Natural killer cell (primary cell): ENCODE measurements around the gene FAT3. TPM values are rescaled to one million over a fixed set of nuclear protein-coding genes. Genes with fewer than 3 reads are reported as not detected.

Experiments used
- ATAC-seq, 3 donors: fragments of 150-1000 bp in 2 of 3; fragments of 200-7000 bp in 1 of 3; cut with Tn5 transposase; 1 replicate in 1 of 3; 2 replicates in 2 of 3; pipeline ENCODE4 v1.10.0; 2021; ENCODE audit warnings: mild to moderate bottlenecking in 2 of 3, moderate library complexity in 2 of 3
- DNase-seq, 2 donors: peaks; one replicate each; pipeline versions ENCODE4 v3.0.0 to v3.0.0-alpha.2; 2013 to 2021; ENCODE audit warnings: mixed read lengths in 1 of 2
- H3K27ac ChIP-seq: one replicate; pipeline ENCODE4 v1.5.1; 2013; ENCODE audit warnings: mild to moderate bottlenecking, low read length
- H3K27me3 ChIP-seq: one replicate; pipeline ENCODE4 v1.6.1; 2013; ENCODE audit warnings: low read length; ENCODE audit not compliant: control insufficient read depth, insufficient read depth
- H3K36me3 ChIP-seq: one replicate; pipeline ENCODE4 v1.6.1; 2013; ENCODE audit warnings: low read length; ENCODE audit not compliant: control insufficient read depth, insufficient read depth
- H3K4me1 ChIP-seq: one replicate; pipeline ENCODE4 v1.6.1; 2013; ENCODE audit warnings: low read length; ENCODE audit not compliant: control insufficient read depth, insufficient read depth
- H3K4me3 ChIP-seq: one replicate; pipeline ENCODE4 v1.5.1; 2013; ENCODE audit warnings: low read length
- H3K9me3 ChIP-seq: one replicate; pipeline ENCODE4 v1.6.1; 2013; ENCODE audit warnings: low read length; ENCODE audit not compliant: control insufficient read depth, insufficient read depth
- H3K27ac Mint-ChIP-seq, 2 donors: one replicate each; pipeline ENCODE4 v1.8.0; 2022; ENCODE audit warnings: mild to moderate bottlenecking in 2 of 2, mixed read lengths in 2 of 2, moderate library complexity in 1 of 2
- H3K27me3 Mint-ChIP-seq, 2 donors: one replicate each; pipeline ENCODE4 v1.8.0; 2022; ENCODE audit warnings: low read depth in 2 of 2, mixed read lengths in 2 of 2
- H3K36me3 Mint-ChIP-seq: one replicate; pipeline ENCODE4 v1.8.0; 2022; ENCODE audit warnings: mixed read lengths
- H3K4me1 Mint-ChIP-seq, 2 donors: one replicate each; pipeline ENCODE4 v1.8.0; 2022; ENCODE audit warnings: mixed read lengths in 2 of 2
- H3K4me3 Mint-ChIP-seq: one replicate; pipeline ENCODE4 v1.8.0; 2022; ENCODE audit warnings: mild to moderate bottlenecking, moderate library complexity, mixed read lengths
- H3K9me3 Mint-ChIP-seq, 2 donors: one replicate each; pipeline ENCODE4 v1.8.0; 2022; ENCODE audit warnings: mixed read lengths in 2 of 2
- WGBS: methylation state at CpG from one replicate; pipeline ENCODE4 v1.1.7; 2013; ENCODE audit warnings: missing lambda C conversion rate; ENCODE audit not compliant: insufficient coverage; 5-methylcytosine and 5-hydroxymethylcytosine counted together
- intact Hi-C: fragments of 100-400 bp; cut with micrococcal nuclease; formaldehyde crosslinking; loops from one replicate; pipeline ENCODE4 v1.14.2; 2022
- total RNA-seq, 4 donors: library from RNA; stranded (reverse); fragments of 120-200 nt in 1 of 4; gene quantifications; one replicate each; pipeline versions ENCODE4 v1.2.3 to v1.2.4, GENCODE V29; 2013 to 2022
- TF ChIP-seq, protein P1 (sequence below): fragments of 200-600 bp; IDR thresholded peaks from one replicate; pipeline ENCODE4 v1.8.0; 2022; ENCODE audit warnings: antibody characterized with exemption

The FAT3 gene
- total RNA-seq, 3 donors from 2014 or later (not counting 1 experiment from before 2014, with no cell fraction given) = not detected

DNA sequence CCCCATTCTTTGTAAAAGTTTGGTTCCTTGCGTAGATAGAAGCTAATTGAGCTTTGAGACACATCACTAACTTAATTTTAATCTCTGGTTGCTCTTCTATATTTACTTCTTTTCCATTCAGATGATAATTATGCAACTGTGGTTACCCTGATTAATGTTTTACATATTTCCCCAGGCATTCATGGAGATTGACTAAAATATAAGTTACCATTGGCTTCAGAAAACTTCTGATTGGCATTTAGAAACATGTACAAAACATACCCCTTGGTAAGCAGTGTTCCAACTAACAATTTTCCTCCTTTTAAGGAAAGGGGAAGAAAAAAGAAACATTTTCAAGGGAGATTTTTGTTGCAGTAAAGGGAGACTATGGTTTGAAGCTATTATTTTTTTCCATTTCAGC is 43.9 kb downstream of the FAT3 start:
- no peaks in the 10 kb centered on the region for H3K27me3 Mint-ChIP-seq
- no peaks in the 10 kb centered on the region for H3K36me3 Mint-ChIP-seq
- 60% methylated on average over 1 of the region's 1 CpG for WGBS
- Histone ChIP-seq H3K4me1 (no peaks in the 10 kb centered on the region), H3K36me3 (no peaks in the 10 kb centered on the region), H3K9me3 (no peaks in the 10 kb centered on the region), H3K4me3 (no peak overlapping the region), H3K27me3 (no peaks in the 10 kb centered on the region), H3K27ac (no peak overlapping the region)
- peaks cover 6 to 18% of the 10 kb centered on the region in 2 donors for H3K9me3 Mint-ChIP-seq
- DNase-seq = no peak
- H3K4me1 Mint-ChIP-seq = no peaks in the 10 kb centered on the region
- TF ChIP-seq, protein P1, sequence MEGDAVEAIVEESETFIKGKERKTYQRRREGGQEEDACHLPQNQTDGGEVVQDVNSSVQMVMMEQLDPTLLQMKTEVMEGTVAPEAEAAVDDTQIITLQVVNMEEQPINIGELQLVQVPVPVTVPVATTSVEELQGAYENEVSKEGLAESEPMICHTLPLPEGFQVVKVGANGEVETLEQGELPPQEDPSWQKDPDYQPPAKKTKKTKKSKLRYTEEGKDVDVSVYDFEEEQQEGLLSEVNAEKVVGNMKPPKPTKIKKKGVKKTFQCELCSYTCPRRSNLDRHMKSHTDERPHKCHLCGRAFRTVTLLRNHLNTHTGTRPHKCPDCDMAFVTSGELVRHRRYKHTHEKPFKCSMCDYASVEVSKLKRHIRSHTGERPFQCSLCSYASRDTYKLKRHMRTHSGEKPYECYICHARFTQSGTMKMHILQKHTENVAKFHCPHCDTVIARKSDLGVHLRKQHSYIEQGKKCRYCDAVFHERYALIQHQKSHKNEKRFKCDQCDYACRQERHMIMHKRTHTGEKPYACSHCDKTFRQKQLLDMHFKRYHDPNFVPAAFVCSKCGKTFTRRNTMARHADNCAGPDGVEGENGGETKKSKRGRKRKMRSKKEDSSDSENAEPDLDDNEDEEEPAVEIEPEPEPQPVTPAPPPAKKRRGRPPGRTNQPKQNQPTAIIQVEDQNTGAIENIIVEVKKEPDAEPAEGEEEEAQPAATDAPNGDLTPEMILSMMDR = no peak
- no peak overlapping the region for H3K27ac Mint-ChIP-seq
- intact Hi-C loops = no loop called here
- no peak overlapping the region for H3K4me3 Mint-ChIP-seq
- no peak for ATAC-seq

DNA sequence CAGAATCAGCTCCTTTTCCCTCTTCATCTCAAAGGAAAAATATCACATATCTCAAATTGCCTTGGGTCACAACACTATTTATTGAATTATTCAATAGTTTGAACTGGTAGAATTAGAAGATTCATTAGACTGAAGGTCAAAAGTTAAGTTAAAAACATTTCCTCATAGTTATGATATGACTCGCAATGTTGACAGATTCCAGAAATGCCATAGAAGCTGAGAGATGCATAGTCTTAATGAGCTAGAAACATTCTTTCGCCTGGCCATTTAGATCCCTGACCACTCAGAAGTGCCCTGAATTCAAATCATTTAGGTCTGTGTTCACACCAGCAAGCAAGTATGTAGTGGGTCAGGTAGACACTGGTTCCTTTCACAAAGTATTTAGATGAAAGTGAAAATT is 44.4 kb downstream of the FAT3 start:
- peaks cover 6 to 18% of the 10 kb centered on the region in 2 donors for H3K9me3 Mint-ChIP-seq
- 86% methylated on average over 2 of the region's 2 CpGs for WGBS
- Histone ChIP-seq H3K4me1 (no peaks in the 10 kb centered on the region), H3K27me3 (no peaks in the 10 kb centered on the region), H3K9me3 (no peaks in the 10 kb centered on the region), H3K27ac (no peak overlapping the region), H3K4me3 (no peak overlapping the region), H3K36me3 (no peaks in the 10 kb centered on the region)
- ATAC-seq (no peak), DNase-seq (no peak)
- TF ChIP-seq, protein P1 = no peak
- H3K4me1 Mint-ChIP-seq = no peaks in the 10 kb centered on the region
- no peak overlapping the region for H3K4me3 Mint-ChIP-seq
- H3K27ac Mint-ChIP-seq = no peak overlapping the region
- no peaks in the 10 kb centered on the region for H3K36me3 Mint-ChIP-seq
- no peaks in the 10 kb centered on the region for H3K27me3 Mint-ChIP-seq
- intact Hi-C loops = no loop called here

DNA sequence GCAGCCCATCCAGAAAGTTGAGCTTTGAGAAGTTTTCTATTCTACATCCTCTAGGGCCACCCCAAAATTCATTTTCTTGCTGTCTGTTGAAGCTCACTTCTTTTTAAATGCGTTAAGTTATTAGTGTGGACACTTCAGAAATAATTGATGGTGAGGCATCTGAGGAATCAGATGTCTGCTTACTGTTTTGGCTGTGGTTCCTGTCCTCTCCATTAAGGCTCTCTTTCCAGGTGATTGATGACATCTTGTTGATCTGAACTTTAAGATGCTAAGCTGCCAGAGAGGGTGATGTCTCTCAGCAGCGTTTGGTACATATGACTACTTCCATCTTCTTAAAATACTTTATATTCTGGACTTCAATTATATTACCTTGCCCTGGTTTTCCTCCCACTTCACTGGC is 45.2 kb downstream of the FAT3 start:
- Histone ChIP-seq H3K27me3 (no peaks in the 10 kb centered on the region), H3K27ac (no peak overlapping the region), H3K4me1 (no peaks in the 10 kb centered on the region), H3K36me3 (no peaks in the 10 kb centered on the region), H3K9me3 (no peaks in the 10 kb centered on the region), H3K4me3 (no peak overlapping the region)
- no peak overlapping the region for H3K27ac Mint-ChIP-seq
- H3K27me3 Mint-ChIP-seq = no peaks in the 10 kb centered on the region
- 91% methylated on average over 2 of the region's 2 CpGs for WGBS
- no peaks in the 10 kb centered on the region for H3K4me1 Mint-ChIP-seq
- no peak overlapping the region for H3K4me3 Mint-ChIP-seq
- ATAC-seq (no peak), DNase-seq (no peak)
- no peaks in the 10 kb centered on the region for H3K36me3 Mint-ChIP-seq
- intact Hi-C loops = no loop called here
- TF ChIP-seq, protein P1 = no peak
- H3K9me3 Mint-ChIP-seq = peaks cover 6 to 18% of the 10 kb centered on the region in 2 donors

DNA sequence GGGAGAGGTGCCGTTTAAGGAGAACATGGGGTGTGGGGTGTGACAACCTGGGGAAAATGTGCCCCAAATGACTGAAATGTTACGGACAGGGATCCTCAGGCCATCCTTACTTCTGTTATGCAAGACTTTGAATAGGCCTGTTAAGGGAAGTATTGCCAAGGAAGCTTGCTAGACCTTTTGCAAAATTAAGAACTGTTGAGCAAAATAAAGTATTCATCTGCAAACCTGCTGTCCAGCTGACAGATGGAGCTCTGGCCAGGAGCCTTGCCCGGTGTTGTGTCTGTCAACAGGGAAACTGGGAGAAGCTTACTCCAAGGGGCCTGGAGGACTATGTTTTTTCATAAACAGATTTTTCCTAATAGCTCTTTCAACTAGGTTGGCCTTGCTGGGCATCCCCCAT is 48.0 kb downstream of the FAT3 start:
- no peak overlapping the region for H3K4me3 ChIP-seq
- intact Hi-C loops = no loop called here
- TF ChIP-seq, protein P1 = no peak
- no peaks in the 10 kb centered on the region for H3K4me1 Mint-ChIP-seq
- WGBS = 88% methylated on average over 3 of the region's 3 CpGs
- no peaks in the 10 kb centered on the region for H3K36me3 ChIP-seq
- H3K9me3 Mint-ChIP-seq = peaks cover 16 to 20% of the 10 kb centered on the region in 2 donors
- H3K27ac ChIP-seq = no peak overlapping the region
- H3K27me3 ChIP-seq = no peaks in the 10 kb centered on the region
- DNase-seq (no peak), ATAC-seq (no peak)
- no peak overlapping the region for H3K4me3 Mint-ChIP-seq
- H3K36me3 Mint-ChIP-seq = no peaks in the 10 kb centered on the region
- H3K27ac Mint-ChIP-seq = no peak overlapping the region
- no peaks in the 10 kb centered on the region for H3K4me1 ChIP-seq
- no peaks in the 10 kb centered on the region for H3K27me3 Mint-ChIP-seq
- H3K9me3 ChIP-seq = no peaks in the 10 kb centered on the region
